Fibroblast of lung (primary cell): ENCODE measurements around the gene HNRNPA0. TPM values are rescaled to one million over a fixed set of nuclear protein-coding genes. Genes with fewer than 3 reads are reported as not detected.

Experiments
- DNase-seq, 2 donors: peaks; one replicate each; pipeline versions ENCODE4 v3.0.0 to v3.0.0-alpha.2; 2010; ENCODE audit warnings: low read depth in 2 of 2
- H2AFZ ChIP-seq: 2 replicates; pipeline ENCODE4 v1.5.1; 2012; ENCODE audit warnings: low read length, control low read depth, inconsistent platforms
- H3K27ac ChIP-seq: 2 replicates; pipeline ENCODE4 v1.5.1; 2011; ENCODE audit warnings: low read length, control low read depth; ENCODE audit not compliant: insufficient read depth
- H3K27me3 ChIP-seq: 2 replicates; pipeline ENCODE4 v1.5.1; 2011; ENCODE audit warnings: mild to moderate bottlenecking, low read length; ENCODE audit not compliant: control insufficient read depth, insufficient read depth
- H3K36me3 ChIP-seq: 2 replicates; pipeline ENCODE4 v1.5.1; 2011; ENCODE audit warnings: low read length; ENCODE audit not compliant: control insufficient read depth, insufficient read depth
- H3K4me1 ChIP-seq: 2 replicates; pipeline ENCODE4 v1.5.1; 2011; ENCODE audit warnings: low read length; ENCODE audit not compliant: control insufficient read depth, insufficient read depth; ENCODE audit errors: extremely low read depth
- H3K4me2 ChIP-seq: 2 replicates; pipeline ENCODE4 v1.5.1; 2011; ENCODE audit warnings: low read length, control low read depth; ENCODE audit not compliant: insufficient read depth; ENCODE audit errors: extremely low read depth
- H3K4me3 ChIP-seq, 4 experiments: fragments of 200-600 bp in 1 of 4; sonication (generic) in 1 of 4; replicated peaks in 1 of 4; 2 replicates each; pipeline ENCODE4 v1.5.1; 2011 to 2016; ENCODE audit warnings: low read length in 4 of 4, low read depth in 3 of 4, mild to moderate bottlenecking in 3 of 4, control low read depth in 2 of 4, inconsistent platforms in 1 of 4, mixed read lengths in 1 of 4; ENCODE audit not compliant: insufficient read depth in 1 of 4; ENCODE audit errors: control extremely low read depth in 1 of 4
- H3K79me2 ChIP-seq: 2 replicates; pipeline ENCODE4 v1.5.1; 2012; ENCODE audit warnings: mild to moderate bottlenecking, low read length, inconsistent platforms; ENCODE audit not compliant: control insufficient read depth, insufficient read depth
- H3K9ac ChIP-seq: 2 replicates; pipeline ENCODE4 v1.5.1; 2011; ENCODE audit warnings: mild to moderate bottlenecking, low read length, control low read depth; ENCODE audit not compliant: insufficient read depth
- H3K9me3 ChIP-seq: 2 replicates; pipeline ENCODE4 v1.5.1; 2012; ENCODE audit warnings: low read depth, low read length; ENCODE audit not compliant: control insufficient read depth, insufficient read depth
- H4K20me1 ChIP-seq: 2 replicates; pipeline ENCODE4 v1.5.1; 2011; ENCODE audit warnings: low read length; ENCODE audit not compliant: control insufficient read depth, insufficient read depth; ENCODE audit errors: extremely low read depth
- CTCF ChIP-seq, 2 donors: IDR thresholded peaks in 1 of 2; conservative IDR thresholded peaks in 1 of 2; 1 replicate in 1 of 2; 2 replicates in 1 of 2; pipeline ENCODE4 v1.5.1; 2011 to 2012; ENCODE audit warnings: low read length in 2 of 2, control low read depth in 1 of 2, inconsistent platforms in 1 of 2, low read depth in 1 of 2, mild to moderate bottlenecking in 1 of 2
- EZH2 ChIP-seq: IDR thresholded peaks from 2 replicates; pipeline ENCODE4 v1.5.1; 2012; ENCODE audit warnings: low read length, control low read depth, mild to moderate bottlenecking; ENCODE audit errors: missing control alignments
- polyA plus RNA-seq, 2 donors: library from polyadenylated mRNA; depleted of rRNA in 1 of 2; stranded (reverse) in 1 of 2; unstranded in 1 of 2; fragments of >200 nt; gene quantifications; 2 replicates each; pipeline ENCODE4 v1.2.1, GENCODE V29; 2011 to 2012; ENCODE audit warnings: missing spikeins in 1 of 2
- total RNA-seq: library from RNA; depleted of rRNA; stranded (reverse); fragments of >200 nt; gene quantifications from 2 replicates; pipeline ENCODE4 v1.2.1, GENCODE V29; 2014

Gene HNRNPA0
- total and polyA plus RNA-seq, 2 donors (not counting 1 experiment from before 2014, with no cell fraction given) = 9.4 to 11.6 TPM

DNA sequence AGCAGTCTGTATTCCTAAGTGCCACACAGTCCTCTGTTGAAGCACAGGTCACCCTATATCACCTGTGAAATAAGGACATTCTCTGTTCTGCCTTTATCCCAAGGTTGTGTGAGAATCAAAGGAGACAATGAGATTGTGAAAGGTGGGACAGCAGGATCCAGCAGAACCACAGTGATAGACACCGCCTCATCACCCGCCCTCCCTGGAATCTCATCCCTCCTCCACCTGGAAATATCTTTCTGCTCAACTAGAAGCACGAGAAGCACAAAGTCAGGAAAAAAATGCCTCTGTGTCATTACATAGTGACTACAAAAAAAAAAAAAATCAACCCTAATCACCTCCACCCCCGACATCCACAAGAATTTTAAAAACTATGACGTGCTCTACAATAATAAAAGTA lies 50.6 kb downstream of the HNRNPA0 start:
- no peak overlapping the region for H3K4me2 ChIP-seq
- no peaks in the 10 kb centered on the region for H3K4me1 ChIP-seq
- DNase-seq = no peak
- H4K20me1 ChIP-seq = no peaks in the 10 kb centered on the region
- no peak overlapping the region for H2AFZ ChIP-seq
- no peak for TF ChIP-seq EZH2
- no peak for TF ChIP-seq CTCF (conservative IDR thresholded peaks at IDR 0.05 in 1 of 2, IDR thresholded peaks at IDR 0.05 in 1 of 2; ENCODE audit: low read depth in 1 of 2, low read length in 2 of 2)
- H3K36me3 ChIP-seq = no peaks in the 10 kb centered on the region
- no peak overlapping the region for H3K9ac ChIP-seq
- H3K27ac ChIP-seq = no peak overlapping the region
- no peaks in the 10 kb centered on the region for H3K27me3 ChIP-seq
- H3K4me3 ChIP-seq = no peak overlapping the region
- H3K79me2 ChIP-seq = no peaks in the 10 kb centered on the region
- H3K9me3 ChIP-seq = no peaks in the 10 kb centered on the region

- no peak overlapping the region for H2AFZ ChIP-seq
- no peaks in the 10 kb centered on the region for H3K4me1 ChIP-seq
- no peaks in the 10 kb centered on the region for H3K79me2 ChIP-seq
- no peaks in the 10 kb centered on the region for H3K9me3 ChIP-seq
- TF ChIP-seq CTCF (conservative IDR thresholded peaks at IDR 0.05 in 1 of 2, IDR thresholded peaks at IDR 0.05 in 1 of 2; ENCODE audit: low read depth in 1 of 2, low read length in 2 of 2) = no peak
- TF ChIP-seq EZH2 = no peak
- no peaks in the 10 kb centered on the region for H3K27me3 ChIP-seq
- H3K36me3 ChIP-seq = no peaks in the 10 kb centered on the region
- DNase-seq = peak; percentile 10 to 40
- no peak overlapping the region for H3K9ac ChIP-seq
- H3K27ac ChIP-seq = no peak overlapping the region
- H3K4me2 ChIP-seq = no peak overlapping the region
- no peak overlapping the region for H3K4me3 ChIP-seq
- H4K20me1 ChIP-seq = no peaks in the 10 kb centered on the region
These were observed 53.9 kb downstream of the HNRNPA0 start for GRCh38 chr5:137700282-137700680.

GRCh38 chr5:137699336-137700281 lies 54.6 kb downstream of the HNRNPA0 start:
- Histone ChIP-seq H3K9me3 (no peaks in the 10 kb centered on the region), H3K79me2 (no peaks in the 10 kb centered on the region), H3K36me3 (no peaks in the 10 kb centered on the region), H3K4me1 (no peaks in the 10 kb centered on the region), H2AFZ (no peak overlapping the region), H4K20me1 (no peaks in the 10 kb centered on the region), H3K4me2 (no peak overlapping the region), H3K27me3 (no peaks in the 10 kb centered on the region), H3K9ac (no peak overlapping the region), H3K27ac (no peak overlapping the region), H3K4me3 (no peak overlapping the region)
- peak in 1 of 2 donors; percentile 33 for DNase-seq
- no peak for TF ChIP-seq EZH2
- no peak for TF ChIP-seq CTCF (conservative IDR thresholded peaks at IDR 0.05 in 1 of 2, IDR thresholded peaks at IDR 0.05 in 1 of 2; ENCODE audit: low read depth in 1 of 2, low read length in 2 of 2)
